Glutamatergic neuron (in vitro differentiated cells): ENCODE data around the gene RIPK3. TPM values are rescaled to one million over a fixed set of nuclear protein-coding genes. Genes with fewer than 3 reads are reported as not detected.

ENCODE experiments used
- DNase-seq: peaks from one replicate; pipeline ENCODE4 v3.0.0; 2022
- H3K27ac Mint-ChIP-seq: one replicate; pipeline ENCODE4 v1.8.0; 2020; ENCODE audit warnings: mild to moderate bottlenecking, mixed read lengths, inconsistent platforms; ENCODE audit not compliant: unreplicated experiment
- H3K27me3 Mint-ChIP-seq: one replicate; pipeline ENCODE4 v1.8.0; 2020; ENCODE audit warnings: mild to moderate bottlenecking, moderate library complexity, mixed read lengths, inconsistent platforms; ENCODE audit not compliant: unreplicated experiment
- H3K36me3 Mint-ChIP-seq: one replicate; pipeline ENCODE4 v1.8.0; 2020; ENCODE audit warnings: mild to moderate bottlenecking, mixed read lengths, inconsistent platforms; ENCODE audit not compliant: unreplicated experiment
- H3K4me1 Mint-ChIP-seq: one replicate; pipeline ENCODE4 v1.8.0; 2020; ENCODE audit warnings: mild to moderate bottlenecking, low read depth, mixed read lengths, inconsistent platforms; ENCODE audit not compliant: unreplicated experiment
- H3K4me3 Mint-ChIP-seq: one replicate; pipeline ENCODE4 v1.8.0; 2020; ENCODE audit warnings: mild to moderate bottlenecking, mixed read lengths, inconsistent platforms; ENCODE audit not compliant: unreplicated experiment
- H3K9me3 Mint-ChIP-seq: one replicate; pipeline ENCODE4 v1.8.0; 2020; ENCODE audit warnings: mild to moderate bottlenecking, moderate library complexity, mixed read lengths, inconsistent platforms; ENCODE audit not compliant: unreplicated experiment
- CTCF ChIP-seq: fragments of 200-600 bp; sonication (generic); IDR thresholded peaks from one replicate; pipeline ENCODE4 v1.5.0; 2021; ENCODE audit not compliant: partially characterized antibody, unreplicated experiment
- total RNA-seq: library from RNA; stranded (reverse); fragmentation: NEBNext Ultra II Directional; extraction: Animal tissue kit (Norgen Biotek cat#: 25700); gene quantifications from one replicate; pipeline ENCODE4 v1.2.1, GENCODE V29; 2021; ENCODE audit not compliant: unreplicated experiment

The RIPK3 gene
- total RNA-seq, 1 donor from 2014 or later = not detected

- no peak overlapping the region for H3K27ac Mint-ChIP-seq
- H3K27me3 Mint-ChIP-seq = peaks cover 5% of the 10 kb centered on the region
- TF ChIP-seq CTCF = no peak
- no peak for DNase-seq
- peaks cover 19% of the 10 kb centered on the region for H3K4me1 Mint-ChIP-seq
- H3K9me3 Mint-ChIP-seq = peaks cover 3% of the 10 kb centered on the region
- no peak overlapping the region for H3K4me3 Mint-ChIP-seq
- H3K36me3 Mint-ChIP-seq = no peaks in the 10 kb centered on the region
Measured at GRCh38 chr14:24378981-24379906, 39.5 kb upstream of the RIPK3 start.

GRCh38 chr14:24378327-24378726, 38.5 kb upstream of the RIPK3 start:
- TF ChIP-seq CTCF = no peak
- no peak overlapping the region for H3K4me3 Mint-ChIP-seq
- no peak for DNase-seq
- H3K9me3 Mint-ChIP-seq = peaks cover 3% of the 10 kb centered on the region
- peaks cover 5% of the 10 kb centered on the region for H3K27me3 Mint-ChIP-seq
- no peaks in the 10 kb centered on the region for H3K36me3 Mint-ChIP-seq
- no peak overlapping the region for H3K27ac Mint-ChIP-seq
- peaks cover 19% of the 10 kb centered on the region for H3K4me1 Mint-ChIP-seq

GRCh38 chr14:24377657-24378056, 37.9 kb upstream of the RIPK3 start:
- Mint-ChIP-seq H3K27me3 (peaks cover 5% of the 10 kb centered on the region), H3K36me3 (no peaks in the 10 kb centered on the region), H3K4me1 (peaks cover 19% of the 10 kb centered on the region), H3K27ac (no peak overlapping the region), H3K9me3 (peaks cover 3% of the 10 kb centered on the region), H3K4me3 (no peak overlapping the region)
- no peak for TF ChIP-seq CTCF
- no peak for DNase-seq

- DNase-seq = no peak
- Mint-ChIP-seq H3K4me3 (no peak overlapping the region), H3K9me3 (peaks cover 3% of the 10 kb centered on the region), H3K27ac (no peak overlapping the region), H3K4me1 (peaks cover 19% of the 10 kb centered on the region), H3K27me3 (peaks cover 5% of the 10 kb centered on the region), H3K36me3 (no peaks in the 10 kb centered on the region)
- no peak for TF ChIP-seq CTCF
Measured at GRCh38 chr14:24377126-24377525, 37.3 kb upstream of the RIPK3 start.

- peaks cover 5% of the 10 kb centered on the region for H3K27me3 Mint-ChIP-seq
- no peaks in the 10 kb centered on the region for H3K36me3 Mint-ChIP-seq
- H3K4me3 Mint-ChIP-seq = peak overlapping the region; percentile 20
- peaks cover 15% of the 10 kb centered on the region for H3K4me1 Mint-ChIP-seq
- no peak overlapping the region for H3K27ac Mint-ChIP-seq
- TF ChIP-seq CTCF = peak; percentile 12
- DNase-seq = peak; percentile 37
- peaks cover 1% of the 10 kb centered on the region for H3K9me3 Mint-ChIP-seq
Measured at GRCh38 chr14:24376448-24377070, 36.8 kb upstream of the RIPK3 start.
